ENCODE results near the gene NOC2L. TPM values are rescaled to one million over a fixed set of nuclear protein-coding genes. Genes with fewer than 3 reads are reported as not detected.
A peak's percentile ranks its signal among the peaks of the same experiment; 100 is the strongest.

NOC2L gene
- total RNA-seq, 4 donors from 2014 or later, result 57.9 to 80.2 (median 60.4) TPM

DNA sequence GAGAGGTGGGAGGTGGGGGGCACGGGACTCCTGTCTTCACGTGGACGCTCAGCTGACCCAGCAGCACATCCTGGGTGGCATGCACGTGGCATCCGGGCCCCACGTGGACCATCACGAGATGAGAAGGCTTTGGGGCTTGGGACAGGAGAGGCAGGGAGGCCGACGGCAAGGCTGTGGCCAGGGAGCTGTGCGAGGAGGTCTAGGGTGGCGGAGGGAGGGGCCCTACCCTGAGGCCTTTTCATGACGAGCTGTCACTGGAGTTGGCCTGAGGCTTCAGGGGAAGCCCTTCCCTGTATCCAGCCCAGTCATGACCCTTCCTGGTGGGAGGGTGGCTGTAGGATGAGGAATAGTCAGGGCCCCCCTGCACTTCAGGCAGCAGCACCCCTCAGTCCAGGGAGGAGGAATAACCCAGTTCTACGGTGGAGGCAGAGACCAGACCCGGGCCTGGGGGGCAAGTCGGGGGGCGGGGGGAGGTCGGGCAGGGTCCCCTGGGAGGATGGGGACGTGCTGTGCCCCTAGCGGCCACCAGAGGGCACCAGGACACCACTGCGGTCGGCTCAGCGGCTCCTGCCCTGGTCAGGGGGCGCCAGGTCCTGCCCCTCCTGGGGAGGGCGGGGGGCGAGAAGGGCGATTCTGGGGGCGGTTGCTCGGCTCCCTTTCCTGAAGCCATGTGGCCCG, 24.9 kb upstream of the NOC2L start:
- Histone ChIP-seq H3K36me3 (no peaks in the 10 kb centered on the region), H3K4me1 (peaks cover 0 to 24% (median 0%) of the 10 kb centered on the region in 3 donors), H3K9me3 (no peaks in the 10 kb centered on the region), H3K27me3 (peaks cover 0 to 76% (median 3%) of the 10 kb centered on the region in 4 donors), H3K27ac (no peak overlapping the region), H3K4me3 (peak overlapping the region in 1 of 4 donors; percentile 28)
- intact Hi-C loops (cut with DNase I), result loop anchor here (5.0 kb wide), 1 partner anchor 78 kb away; no protein-coding TSS in a partner anchor
- DNase-seq, result no peak
- TF ChIP-seq, protein P1, sequence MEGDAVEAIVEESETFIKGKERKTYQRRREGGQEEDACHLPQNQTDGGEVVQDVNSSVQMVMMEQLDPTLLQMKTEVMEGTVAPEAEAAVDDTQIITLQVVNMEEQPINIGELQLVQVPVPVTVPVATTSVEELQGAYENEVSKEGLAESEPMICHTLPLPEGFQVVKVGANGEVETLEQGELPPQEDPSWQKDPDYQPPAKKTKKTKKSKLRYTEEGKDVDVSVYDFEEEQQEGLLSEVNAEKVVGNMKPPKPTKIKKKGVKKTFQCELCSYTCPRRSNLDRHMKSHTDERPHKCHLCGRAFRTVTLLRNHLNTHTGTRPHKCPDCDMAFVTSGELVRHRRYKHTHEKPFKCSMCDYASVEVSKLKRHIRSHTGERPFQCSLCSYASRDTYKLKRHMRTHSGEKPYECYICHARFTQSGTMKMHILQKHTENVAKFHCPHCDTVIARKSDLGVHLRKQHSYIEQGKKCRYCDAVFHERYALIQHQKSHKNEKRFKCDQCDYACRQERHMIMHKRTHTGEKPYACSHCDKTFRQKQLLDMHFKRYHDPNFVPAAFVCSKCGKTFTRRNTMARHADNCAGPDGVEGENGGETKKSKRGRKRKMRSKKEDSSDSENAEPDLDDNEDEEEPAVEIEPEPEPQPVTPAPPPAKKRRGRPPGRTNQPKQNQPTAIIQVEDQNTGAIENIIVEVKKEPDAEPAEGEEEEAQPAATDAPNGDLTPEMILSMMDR (IDR thresholded peaks at IDR 0.05), result peak; percentile 54 to 96 (median 68)
- TF ChIP-seq POLR2A (IDR thresholded peaks at IDR 0.05), result no peak
- 0 to 12% methylated on average over 7 to 10 of the region's 29 CpGs for WGBS, 2 donors

DNA sequence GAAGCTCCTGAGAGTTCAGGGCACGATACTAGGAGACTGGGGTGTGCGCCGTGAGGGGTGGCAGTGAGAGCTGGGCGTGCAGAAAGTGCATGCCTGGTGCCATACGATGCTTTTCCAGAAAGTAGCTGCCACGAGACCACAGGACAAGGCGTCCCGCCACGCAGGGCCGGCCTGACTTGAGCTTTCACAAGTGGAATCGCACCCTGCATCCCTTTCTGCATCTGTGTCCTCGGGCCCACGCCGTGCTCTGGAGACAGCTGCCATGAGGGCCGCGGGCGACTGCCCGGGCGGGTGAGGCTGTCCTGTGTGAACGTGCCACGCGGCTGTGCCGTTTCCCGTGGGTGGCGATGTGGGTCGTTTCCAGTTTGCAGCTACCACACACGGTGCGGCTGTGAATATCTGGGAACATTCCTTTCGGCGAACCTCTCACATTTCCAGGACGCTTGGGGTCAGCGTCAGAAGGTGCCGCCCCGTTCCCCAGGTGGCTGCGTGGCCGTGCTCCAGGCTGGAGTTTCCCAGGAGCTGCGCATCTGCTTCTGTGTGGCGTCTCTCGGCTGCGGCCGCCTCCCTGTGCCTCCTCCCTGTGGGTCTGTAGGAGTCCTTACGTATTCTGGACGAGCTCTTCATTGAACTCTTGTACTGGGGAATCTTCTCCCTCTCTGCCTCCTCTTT, 23.8 kb upstream of the NOC2L start:
- Histone ChIP-seq H3K4me3 (no peak overlapping the region), H3K27me3 (peaks cover 0 to 86% (median 3%) of the 10 kb centered on the region in 4 donors), H3K27ac (no peak overlapping the region), H3K36me3 (no peaks in the 10 kb centered on the region), H3K4me1 (peaks cover 0 to 24% (median 0%) of the 10 kb centered on the region in 3 donors), H3K9me3 (no peaks in the 10 kb centered on the region)
- intact Hi-C loops (cut with DNase I), result loop anchor here (5.0 kb wide), 1 partner anchor 79 kb away; no protein-coding TSS in a partner anchor
- DNase-seq, result no peak
- TF ChIP-seq POLR2A (IDR thresholded peaks at IDR 0.05), result no peak
- TF ChIP-seq, protein P1 (IDR thresholded peaks at IDR 0.05), result no peak
- WGBS, 2 donors, result 52 to 66% methylated on average over 13 to 38 of the region's 43 CpGs

DNA sequence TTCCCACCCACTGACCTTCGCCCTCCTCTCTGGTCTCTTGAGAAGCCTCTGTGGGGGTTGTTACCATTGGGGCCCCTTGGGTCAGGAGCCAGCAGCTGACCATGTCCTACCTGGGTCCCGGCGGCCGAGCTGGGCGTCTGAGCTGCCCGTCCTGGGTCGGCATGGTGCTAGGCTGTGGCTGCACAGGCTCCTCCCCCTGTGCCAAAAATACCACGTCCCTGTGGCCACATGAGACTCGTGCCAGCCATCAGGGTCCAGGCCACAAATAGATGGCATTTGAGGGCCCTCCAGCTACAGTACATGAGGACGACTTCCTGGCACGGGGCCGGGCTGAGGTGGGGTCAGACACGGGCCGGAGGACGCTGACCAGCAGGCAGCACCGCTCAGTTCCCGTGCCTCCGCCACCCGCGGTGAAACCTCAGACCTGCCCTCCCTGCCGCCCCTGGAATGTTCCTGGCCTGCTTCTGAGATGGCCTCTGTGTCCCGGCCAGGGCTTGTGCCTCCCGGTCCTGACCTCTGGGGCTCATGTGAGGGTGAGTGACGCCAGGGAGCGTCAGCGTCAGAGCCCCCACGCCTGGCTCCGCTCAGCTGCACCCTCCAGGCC, 23.0 kb upstream of the NOC2L start, which contains the start of gene PERM1:
Gene PERM1, minus strand, starts transcription at position 139 of the 604 bp plus-strand sequence. CDS start 1,064 bp downstream, outside the sequence.
- Histone ChIP-seq H3K4me3 (no peak within 1 kb of the TSS), H3K9me3 (no peaks in the 10 kb centered on the region), H3K27me3 (peaks cover 0 to 86% (median 3%) of the 10 kb centered on the region in 4 donors), H3K27ac (no peak within 1 kb of the TSS), H3K4me1 (peaks cover 0 to 24% (median 0%) of the 10 kb centered on the region in 3 donors), H3K36me3 (no peaks in the 10 kb centered on the region)
- DNase-seq, result no peak
- 55% methylated on average over 17 of the region's 28 CpGs; no CpG with 5 or more reads in 1 of the 2 donors for WGBS, 2 donors
- intact Hi-C loops (cut with DNase I), result loop anchor here (5.0 kb wide), 1 partner anchor 80 kb away; no protein-coding TSS in a partner anchor
- no peak for TF ChIP-seq POLR2A (IDR thresholded peaks at IDR 0.05)
- TF ChIP-seq, protein P1 (IDR thresholded peaks at IDR 0.05), result no peak

DNA sequence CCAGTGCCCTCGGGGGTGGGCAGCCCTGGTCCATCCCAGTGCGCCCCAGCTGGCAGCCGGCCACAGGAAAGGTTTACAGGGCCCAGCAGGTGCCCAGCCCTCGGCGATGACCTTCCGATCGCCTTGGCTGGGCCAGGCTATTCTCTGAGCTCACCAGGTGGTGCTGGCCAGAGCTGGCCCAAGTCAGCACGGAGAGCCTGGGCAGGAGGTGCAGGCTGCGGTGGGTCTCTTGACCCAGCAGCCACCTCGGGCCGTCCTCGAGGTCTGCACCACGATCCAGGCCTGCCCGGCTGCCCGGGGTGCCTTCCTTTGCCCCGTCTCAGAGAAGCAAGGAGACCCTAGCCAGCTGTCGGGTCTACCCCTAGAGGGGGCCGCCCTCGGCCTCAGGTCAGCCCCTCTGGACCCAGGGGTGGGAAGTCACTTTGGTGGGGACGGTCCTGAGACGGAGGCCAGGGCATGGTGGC, 22.5 kb upstream of the NOC2L start:
- TF ChIP-seq, protein P1 (IDR thresholded peaks at IDR 0.05), result no peak
- TF ChIP-seq POLR2A (IDR thresholded peaks at IDR 0.05), result no peak
- DNase-seq, result no peak
- 80% methylated on average over 3 of the region's 21 CpGs; no CpG with 5 or more reads in 1 of the 2 donors for whole genome bisulfite sequencing, 2 donors
- no peaks in the 10 kb centered on the region for H3K36me3 ChIP-seq
- peaks cover 0 to 81% (median 3%) of the 10 kb centered on the region in 4 donors for H3K27me3 ChIP-seq
- peaks cover 0 to 25% (median 0%) of the 10 kb centered on the region in 3 donors for H3K4me1 ChIP-seq
- H3K27ac ChIP-seq, result no peak overlapping the region
- intact Hi-C loops (cut with DNase I), result loop anchor here (5.0 kb wide), 1 partner anchor 81 kb away; no protein-coding TSS in a partner anchor
- H3K4me3 ChIP-seq, result no peak overlapping the region
- no peaks in the 10 kb centered on the region for H3K9me3 ChIP-seq
